Measurements from ENCODE around the gene SPACDR.

The SPACDR gene

GRCh38 chr7:100485471-100485876 is 21.4 kb upstream of the SPACDR start:
- DNase-seq (ENCODE audit: low read depth) = no peak

GRCh38 chr7:100484673-100485045 is 20.6 kb upstream of the SPACDR start:
- no peak for DNase-seq (ENCODE audit: low read depth)

- no peak for DNase-seq (ENCODE audit: low read depth)
Observed at GRCh38 chr7:100483722-100484672, 19.9 kb upstream of the SPACDR start, which contains the start of gene NYAP1. Gene NYAP1 (plus strand): TSS chr7:100483927. CDS start chr7:100485312, 1,385 bp downstream.

GRCh38 chr7:100483090-100483721 is 19.1 kb upstream of the SPACDR start:
- peak; percentile 77 for DNase-seq (ENCODE audit: low read depth)

GRCh38 chr7:100482728-100483089 is 18.6 kb upstream of the SPACDR start:
- DNase-seq (ENCODE audit: low read depth) = no peak

- DNase-seq (ENCODE audit: low read depth) = no peak
Observed at GRCh38 chr7:100481466-100481865, 17.4 kb upstream of the SPACDR start.

GRCh38 chr7:100478958-100479660 is 15.0 kb upstream of the SPACDR start, which contains the start of gene TSC22D4:
Gene TSC22D4 (minus strand): TSS chr7:100479214. CDS start chr7:100478038, 1,176 bp downstream.
- peak; percentile 82 for DNase-seq (ENCODE audit: low read depth)

GRCh38 chr7:100477871-100478267 is 13.8 kb upstream of the SPACDR start:
- DNase-seq (ENCODE audit: low read depth) = no peak

- no peak for DNase-seq (ENCODE audit: low read depth)
Observed at GRCh38 chr7:100476903-100477870, 13.1 kb upstream of the SPACDR start.

GRCh38 chr7:100476101-100476780 is 12.2 kb upstream of the SPACDR start:
- DNase-seq (ENCODE audit: low read depth) = no peak

- DNase-seq (ENCODE audit: low read depth) = no peak
Observed at GRCh38 chr7:100475549-100475948, 11.5 kb upstream of the SPACDR start.

- no peak for DNase-seq (ENCODE audit: low read depth)
Observed at GRCh38 chr7:100472854-100473499, 8.9 kb upstream of the SPACDR start.

GRCh38 chr7:100472121-100472851 is 8.2 kb upstream of the SPACDR start:
- no peak for DNase-seq (ENCODE audit: low read depth)

GRCh38 chr7:100471021-100471420 is 7.0 kb upstream of the SPACDR start:
- DNase-seq (ENCODE audit: low read depth) = no peak

- peak; percentile 76 for DNase-seq (ENCODE audit: low read depth)
Observed at GRCh38 chr7:100469227-100470044, 5.4 kb upstream of the SPACDR start.

GRCh38 chr7:100467638-100468373 is 3.7 kb upstream of the SPACDR start:
- DNase-seq (ENCODE audit: low read depth) = no peak

GRCh38 chr7:100466653-100467605 is 2.9 kb upstream of the SPACDR start:
- no peak for DNase-seq (ENCODE audit: low read depth)

Measured in stimulated activated CD8-positive, alpha-beta memory T cell treated with anti-CD3 and anti-CD28 coated beads, Interleukin-4, amount 100 ng/mL, for 24 hours (primary cell).